HG02870 (cell line): ENCODE measurements around the gene IL13.
A peak's percentile ranks its signal among the peaks of the same experiment; 100 is the strongest.
"Not testable (repeated sequence)": the region's sequence is repeated elsewhere in the genome, so short reads cannot be mapped to it uniquely, and the experiment has no call there.

Experiments used
- ATAC-seq: cut with Tn5 transposase; IDR thresholded peaks from one replicate; pipeline ENCODE4 v1.9.1; 2021; ENCODE audit warnings: mild to moderate bottlenecking, moderate library complexity; ENCODE audit not compliant: unreplicated experiment

IL13 gene

GRCh38 chr5:132657676-132658380 lies at the start of gene IL13:
IL13 (plus strand) TSS chr5:132658173; CDS start chr5:132658187, 14 bp downstream.
- no peak for ATAC-seq

GRCh38 chr5:132611965-132612364 lies 46.0 kb upstream of the IL13 start:
- ATAC-seq: no peak

- ATAC-seq: no peak
Measured at GRCh38 chr5:132612846-132613245, 45.1 kb upstream of the IL13 start.

- ATAC-seq: no peak
Measured at GRCh38 chr5:132621699-132622098, 36.3 kb upstream of the IL13 start.

GRCh38 chr5:132622608-132623007 lies 35.4 kb upstream of the IL13 start:
- ATAC-seq: no peak

- no peak for ATAC-seq
Measured at GRCh38 chr5:132627470-132627869, 30.5 kb upstream of the IL13 start.

- no peak for ATAC-seq
Measured at GRCh38 chr5:132628814-132629213, 29.2 kb upstream of the IL13 start.

- peak; percentile 69 for ATAC-seq
Measured at GRCh38 chr5:132629230-132629944, 28.6 kb upstream of the IL13 start.

- ATAC-seq: not testable (repeated sequence)
Measured at GRCh38 chr5:132633587-132633986, 24.4 kb upstream of the IL13 start.

- ATAC-seq: peak; percentile 58
Measured at GRCh38 chr5:132635873-132636272, 22.1 kb upstream of the IL13 start.

- no peak for ATAC-seq
Measured at GRCh38 chr5:132637241-132637640, 20.7 kb upstream of the IL13 start.

GRCh38 chr5:132639706-132640130 lies 18.3 kb upstream of the IL13 start:
- peak; percentile 66 for ATAC-seq

- ATAC-seq: peak; percentile 18
Measured at GRCh38 chr5:132640613-132641012, 17.4 kb upstream of the IL13 start.

GRCh38 chr5:132641241-132641723 lies 16.7 kb upstream of the IL13 start:
- peak; percentile 43 for ATAC-seq

- no peak for ATAC-seq
Measured at GRCh38 chr5:132641841-132642240, 16.1 kb upstream of the IL13 start.

GRCh38 chr5:132644177-132644576 lies 13.8 kb upstream of the IL13 start:
- no peak for ATAC-seq

- no peak for ATAC-seq
Measured at GRCh38 chr5:132646583-132647266, 11.2 kb upstream of the IL13 start.

GRCh38 chr5:132647473-132647872 lies 10.5 kb upstream of the IL13 start:
- ATAC-seq: no peak

- ATAC-seq: no peak
Measured at GRCh38 chr5:132648355-132648754, 9.6 kb upstream of the IL13 start.

- ATAC-seq: no peak
Measured at GRCh38 chr5:132651838-132652469, 6.0 kb upstream of the IL13 start.

GRCh38 chr5:132653716-132654115 lies 4.3 kb upstream of the IL13 start:
- no peak for ATAC-seq
